Measurements from ENCODE around the gene SALL4.

DNA sequence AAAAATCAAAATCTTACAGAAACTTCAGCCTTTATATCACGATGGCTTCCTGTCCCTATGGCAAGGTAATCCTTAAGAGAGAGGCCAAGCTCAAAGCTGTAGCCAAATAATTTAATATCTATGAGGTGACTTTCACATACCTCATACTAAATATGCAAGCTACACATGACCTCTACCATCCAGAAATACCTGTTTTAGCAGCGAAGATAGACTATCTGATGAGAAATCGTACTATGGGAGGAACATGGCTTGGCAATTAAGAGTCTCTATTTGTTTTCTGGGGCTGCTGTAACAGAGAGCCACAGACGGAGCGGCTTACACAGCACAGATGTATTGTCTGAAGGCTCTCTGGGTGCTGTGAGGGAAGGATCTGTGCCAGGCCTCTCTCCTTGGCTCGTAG lies 31.0 kb upstream of the SALL4 start:
- TF ChIP-seq, protein P1, sequence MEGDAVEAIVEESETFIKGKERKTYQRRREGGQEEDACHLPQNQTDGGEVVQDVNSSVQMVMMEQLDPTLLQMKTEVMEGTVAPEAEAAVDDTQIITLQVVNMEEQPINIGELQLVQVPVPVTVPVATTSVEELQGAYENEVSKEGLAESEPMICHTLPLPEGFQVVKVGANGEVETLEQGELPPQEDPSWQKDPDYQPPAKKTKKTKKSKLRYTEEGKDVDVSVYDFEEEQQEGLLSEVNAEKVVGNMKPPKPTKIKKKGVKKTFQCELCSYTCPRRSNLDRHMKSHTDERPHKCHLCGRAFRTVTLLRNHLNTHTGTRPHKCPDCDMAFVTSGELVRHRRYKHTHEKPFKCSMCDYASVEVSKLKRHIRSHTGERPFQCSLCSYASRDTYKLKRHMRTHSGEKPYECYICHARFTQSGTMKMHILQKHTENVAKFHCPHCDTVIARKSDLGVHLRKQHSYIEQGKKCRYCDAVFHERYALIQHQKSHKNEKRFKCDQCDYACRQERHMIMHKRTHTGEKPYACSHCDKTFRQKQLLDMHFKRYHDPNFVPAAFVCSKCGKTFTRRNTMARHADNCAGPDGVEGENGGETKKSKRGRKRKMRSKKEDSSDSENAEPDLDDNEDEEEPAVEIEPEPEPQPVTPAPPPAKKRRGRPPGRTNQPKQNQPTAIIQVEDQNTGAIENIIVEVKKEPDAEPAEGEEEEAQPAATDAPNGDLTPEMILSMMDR (IDR thresholded peaks at IDR 0.05; ENCODE audit: low read depth, low read length), result no peak
- no peak for TF ChIP-seq EZH2phosphoT487 (IDR thresholded peaks at IDR 0.05; ENCODE audit: low read depth)

Measured in OCI-LY3 (cell line).